ENCODE results near the gene GMIP. TPM values are rescaled to one million over a fixed set of nuclear protein-coding genes. Genes with fewer than 3 reads are reported as not detected.

Gene GMIP
- total and polyA plus RNA-seq, 12 donors: 1.4 to 11.8 (median 2.4) TPM

GRCh38 chr19:19624032-19624570 is 19.4 kb downstream of the GMIP start:
- H3K27me3 ChIP-seq: peaks cover 0 to 24% (median 17%) of the 10 kb centered on the region in 7 donors
- DNase-seq (no peak), ATAC-seq (no peak)
- no peak overlapping the region for H3K4me3 ChIP-seq
- H3K4me1 ChIP-seq: peaks cover 0 to 19% (median 13%) of the 10 kb centered on the region in 9 donors
- no peak for TF ChIP-seq CTCF (IDR thresholded peaks at IDR 0.05)
- H3K9me3 ChIP-seq: no peaks in the 10 kb centered on the region
- no peak overlapping the region for H3K27ac ChIP-seq
- intact Hi-C loops (cut with DNase I): no loop called here
- peaks cover 0 to 8% (median 0%) of the 10 kb centered on the region in 9 donors for H3K36me3 ChIP-seq
- 94 to 96% methylated on average over 19 of the region's 19 CpGs for WGBS, 2 donors

- no peak overlapping the region for H3K27ac ChIP-seq
- no peaks in the 10 kb centered on the region for H3K9me3 ChIP-seq
- H3K36me3 ChIP-seq: peaks cover 0 to 8% (median 0%) of the 10 kb centered on the region in 9 donors
- peaks cover 0 to 25% (median 12%) of the 10 kb centered on the region in 7 donors for H3K27me3 ChIP-seq
- 65 to 76% methylated on average over 5 of the region's 5 CpGs for WGBS, 2 donors
- H3K4me3 ChIP-seq: no peak overlapping the region
- DNase-seq (no peak), ATAC-seq (no peak)
- H3K4me1 ChIP-seq: peaks cover 0 to 18% (median 9%) of the 10 kb centered on the region in 9 donors
- no peak for TF ChIP-seq CTCF (IDR thresholded peaks at IDR 0.05)
- intact Hi-C loops (cut with DNase I): no loop called here
These were observed 20.1 kb downstream of the GMIP start for GRCh38 chr19:19623383-19623782.

GRCh38 chr19:19619849-19620210 is 23.6 kb downstream of the GMIP start:
- Histone ChIP-seq H3K27me3 (peaks cover 4 to 40% (median 30%) of the 10 kb centered on the region in 7 donors), H3K4me1 (peaks cover 0 to 11% (median 0%) of the 10 kb centered on the region in 9 donors), H3K4me3 (no peak overlapping the region), H3K9me3 (no peaks in the 10 kb centered on the region), H3K27ac (no peak overlapping the region), H3K36me3 (peaks cover 0 to 8% (median 0%) of the 10 kb centered on the region in 9 donors)
- WGBS, 2 donors: 57 to 64% methylated on average over 7 of the region's 7 CpGs
- ATAC-seq: no peak
- intact Hi-C loops (cut with DNase I): no loop called here
- TF ChIP-seq CTCF (IDR thresholded peaks at IDR 0.05): no peak
- no peak for DNase-seq

- 61 to 63% methylated on average over 21 of the region's 21 CpGs for WGBS, 2 donors
These were observed 24.1 kb downstream of the GMIP start for GRCh38 chr19:19619181-19619848.

More at GRCh38 chr19:19619181-19619848, 24.1 kb downstream of the GMIP start:
- intact Hi-C loops (cut with DNase I): no loop called here
- no peaks in the 10 kb centered on the region for H3K9me3 ChIP-seq
- no peak for ATAC-seq
- H3K27me3 ChIP-seq: peaks cover 4 to 41% (median 34%) of the 10 kb centered on the region in 7 donors
- DNase-seq: no peak
- H3K27ac ChIP-seq: no peak overlapping the region
- TF ChIP-seq CTCF (IDR thresholded peaks at IDR 0.05): no peak
- H3K4me3 ChIP-seq: peak overlapping the region in 1 of 10 donors; percentile 50
- peaks cover 0 to 8% (median 0%) of the 10 kb centered on the region in 9 donors for H3K36me3 ChIP-seq
- H3K4me1 ChIP-seq: peaks cover 0 to 11% (median 0%) of the 10 kb centered on the region in 9 donors
